OCI-LY3 (cell line): ENCODE measurements around the gene MAGI1.

Source experiments
- EZH2phosphoT487 ChIP-seq: fragments of 200-600 bp; shearing (Covaris generic); IDR thresholded peaks from 2 replicates; pipeline ENCODE4 v1.6.1; 2018; ENCODE audit warnings: antibody characterized with exemption, mixed run types, low read depth
- TF ChIP-seq, protein P1 (sequence below): fragments of 200-600, 300-600 bp; sonication (generic); IDR thresholded peaks from 2 replicates; pipeline ENCODE4 v1.5.1; 2014; ENCODE audit warnings: antibody characterized with exemption, low read length, low read depth

DNA sequence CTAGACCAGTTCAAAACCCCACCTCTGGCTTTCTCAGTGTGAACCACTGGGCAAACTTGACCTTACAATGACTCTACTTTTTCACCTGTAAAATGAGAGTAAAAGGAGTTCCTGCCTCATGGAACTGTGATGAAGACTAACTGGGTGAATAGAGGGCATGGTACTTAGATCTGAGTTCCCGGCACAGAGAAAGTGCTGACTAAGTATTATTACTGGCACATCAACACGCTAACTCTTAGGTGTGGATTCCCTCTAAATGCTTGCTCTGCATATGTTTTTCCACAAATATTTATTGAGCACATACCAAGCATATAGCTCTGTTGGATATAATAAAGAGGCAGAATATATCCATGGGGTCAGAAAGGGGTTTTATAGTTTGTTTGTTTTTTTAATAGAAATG, 437.8 kb downstream of the MAGI1 start:
- TF ChIP-seq, protein P1, sequence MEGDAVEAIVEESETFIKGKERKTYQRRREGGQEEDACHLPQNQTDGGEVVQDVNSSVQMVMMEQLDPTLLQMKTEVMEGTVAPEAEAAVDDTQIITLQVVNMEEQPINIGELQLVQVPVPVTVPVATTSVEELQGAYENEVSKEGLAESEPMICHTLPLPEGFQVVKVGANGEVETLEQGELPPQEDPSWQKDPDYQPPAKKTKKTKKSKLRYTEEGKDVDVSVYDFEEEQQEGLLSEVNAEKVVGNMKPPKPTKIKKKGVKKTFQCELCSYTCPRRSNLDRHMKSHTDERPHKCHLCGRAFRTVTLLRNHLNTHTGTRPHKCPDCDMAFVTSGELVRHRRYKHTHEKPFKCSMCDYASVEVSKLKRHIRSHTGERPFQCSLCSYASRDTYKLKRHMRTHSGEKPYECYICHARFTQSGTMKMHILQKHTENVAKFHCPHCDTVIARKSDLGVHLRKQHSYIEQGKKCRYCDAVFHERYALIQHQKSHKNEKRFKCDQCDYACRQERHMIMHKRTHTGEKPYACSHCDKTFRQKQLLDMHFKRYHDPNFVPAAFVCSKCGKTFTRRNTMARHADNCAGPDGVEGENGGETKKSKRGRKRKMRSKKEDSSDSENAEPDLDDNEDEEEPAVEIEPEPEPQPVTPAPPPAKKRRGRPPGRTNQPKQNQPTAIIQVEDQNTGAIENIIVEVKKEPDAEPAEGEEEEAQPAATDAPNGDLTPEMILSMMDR = no peak
- TF ChIP-seq EZH2phosphoT487 = no peak
